ENCODE measurements around the gene ACTA1. TPM values are rescaled to one million over a fixed set of nuclear protein-coding genes. Genes with fewer than 3 reads are reported as not detected.
"Not testable (repeated sequence)": the region's sequence is repeated elsewhere in the genome, so short reads cannot be mapped to it uniquely, and the experiment has no call there.

The ACTA1 gene
- total RNA-seq: 7,565 TPM
- long read RNA-seq, transcript ACTA1-202 (7 exons, 1,491 nt): major isoform, 7,380 of 9,040 reads
- long read RNA-seq, partial matches to known transcripts: 1,535 of 9,040 reads
- long read RNA-seq, other reads (novel, unspliced or antisense): 125 of 9,040 reads

- intact Hi-C loops (cut with micrococcal nuclease): no loop called here
- Histone ChIP-seq H3K27me3 (ENCODE audit: low read depth) (peaks cover 60% of the 10 kb centered on the region), H3K4me1 (peaks cover 63% of the 10 kb centered on the region), H3K27ac (replicated peaks) (peak within 1 kb of the TSS; percentile 74), H3K36me3 (no peaks in the 10 kb centered on the region), H3K4me3 (peak within 1 kb of the TSS; percentile 60), H3K9me3 (replicated peaks) (no peaks in the 10 kb centered on the region)
- no peak for TF ChIP-seq CTCF (IDR thresholded peaks at IDR 0.05; ENCODE audit: borderline replicate concordance)
- DNase-seq: peak; percentile 46
Observed at GRCh38 chr1:229434005-229434640, at the start of gene ACTA1. Gene ACTA1 (minus strand): TSS chr1:229434094. CDS start chr1:229433115, 979 bp downstream.

GRCh38 chr1:229482511-229482910 lies 48.6 kb upstream of the ACTA1 start:
- Histone ChIP-seq H3K4me1 (peaks cover 5% of the 10 kb centered on the region), H3K27ac (replicated peaks) (no peak overlapping the region), H3K36me3 (peaks cover 76% of the 10 kb centered on the region), H3K27me3 (ENCODE audit: low read depth) (no peaks in the 10 kb centered on the region), H3K9me3 (replicated peaks) (no peaks in the 10 kb centered on the region), H3K4me3 (no peak overlapping the region)
- no peak for TF ChIP-seq CTCF (IDR thresholded peaks at IDR 0.05; ENCODE audit: borderline replicate concordance)
- DNase-seq: no peak
- intact Hi-C loops (cut with micrococcal nuclease): loop anchor here (5.0 kb wide), 1 partner anchor 225 kb away; no protein-coding TSS in a partner anchor

GRCh38 chr1:229480495-229480894 lies 46.6 kb upstream of the ACTA1 start:
- intact Hi-C loops (cut with micrococcal nuclease): loop anchor here (5.0 kb wide), 1 partner anchor 223 kb away; no protein-coding TSS in a partner anchor
- no peaks in the 10 kb centered on the region for H3K27me3 ChIP-seq (ENCODE audit: low read depth)
- peaks cover 5% of the 10 kb centered on the region for H3K4me1 ChIP-seq
- DNase-seq: no peak
- H3K36me3 ChIP-seq: peaks cover 75% of the 10 kb centered on the region
- no peak for TF ChIP-seq CTCF (IDR thresholded peaks at IDR 0.05; ENCODE audit: borderline replicate concordance)
- no peak overlapping the region for H3K27ac ChIP-seq (replicated peaks)
- H3K4me3 ChIP-seq: no peak overlapping the region
- no peaks in the 10 kb centered on the region for H3K9me3 ChIP-seq (replicated peaks)

- peaks cover 75% of the 10 kb centered on the region for H3K36me3 ChIP-seq
- no peak overlapping the region for H3K27ac ChIP-seq (replicated peaks)
- H3K4me3 ChIP-seq: no peak overlapping the region
- no peak for DNase-seq
- no peaks in the 10 kb centered on the region for H3K9me3 ChIP-seq (replicated peaks)
- H3K27me3 ChIP-seq (ENCODE audit: low read depth): no peaks in the 10 kb centered on the region
- intact Hi-C loops (cut with micrococcal nuclease): loop anchor here (5.0 kb wide), 1 partner anchor 223 kb away; no protein-coding TSS in a partner anchor
- no peak for TF ChIP-seq CTCF (IDR thresholded peaks at IDR 0.05; ENCODE audit: borderline replicate concordance)
- H3K4me1 ChIP-seq: peaks cover 5% of the 10 kb centered on the region
Observed at GRCh38 chr1:229479660-229480399, 45.9 kb upstream of the ACTA1 start.

GRCh38 chr1:229478852-229479251 lies 45.0 kb upstream of the ACTA1 start:
- Histone ChIP-seq H3K36me3 (peaks cover 76% of the 10 kb centered on the region), H3K4me1 (peaks cover 5% of the 10 kb centered on the region), H3K27me3 (ENCODE audit: low read depth) (no peaks in the 10 kb centered on the region), H3K9me3 (replicated peaks) (no peaks in the 10 kb centered on the region), H3K4me3 (no peak overlapping the region), H3K27ac (replicated peaks) (no peak overlapping the region)
- intact Hi-C loops (cut with micrococcal nuclease): no loop called here
- DNase-seq: no peak
- TF ChIP-seq CTCF (IDR thresholded peaks at IDR 0.05; ENCODE audit: borderline replicate concordance): no peak

GRCh38 chr1:229475859-229476258 lies 42.0 kb upstream of the ACTA1 start:
- H3K27me3 ChIP-seq (ENCODE audit: low read depth); DNase-seq; H3K9me3 ChIP-seq (replicated peaks); H3K27ac ChIP-seq (replicated peaks); H3K4me1 ChIP-seq; H3K4me3 ChIP-seq; intact Hi-C loops (cut with micrococcal nuclease): not testable (repeated sequence)
- H3K36me3 ChIP-seq: peaks cover 81% of the 10 kb centered on the region

All from left ventricle myocardium inferior (tissue), 1 donor.